NB4 (cell line): ENCODE measurements around the gene SLC2A14.
"Not testable (repeated sequence)": the region's sequence is repeated elsewhere in the genome, so short reads cannot be mapped to it uniquely, and the experiment has no call there.

ENCODE experiments used
- MYC ChIP-seq: IDR thresholded peaks from 2 replicates; pipeline ENCODE4 v1.6.1; 2011; ENCODE audit warnings: low read depth, low read length
- POLR2A ChIP-seq: IDR thresholded peaks from 2 replicates; pipeline ENCODE4 v1.6.1; 2011; ENCODE audit warnings: mild to moderate bottlenecking; ENCODE audit not compliant: insufficient read length; ENCODE audit errors: extremely low read depth
- TF ChIP-seq, protein P1 (sequence below): IDR thresholded peaks from one replicate; pipeline ENCODE4 v1.5.1; 2012; ENCODE audit warnings: low read depth, low read length

DNA sequence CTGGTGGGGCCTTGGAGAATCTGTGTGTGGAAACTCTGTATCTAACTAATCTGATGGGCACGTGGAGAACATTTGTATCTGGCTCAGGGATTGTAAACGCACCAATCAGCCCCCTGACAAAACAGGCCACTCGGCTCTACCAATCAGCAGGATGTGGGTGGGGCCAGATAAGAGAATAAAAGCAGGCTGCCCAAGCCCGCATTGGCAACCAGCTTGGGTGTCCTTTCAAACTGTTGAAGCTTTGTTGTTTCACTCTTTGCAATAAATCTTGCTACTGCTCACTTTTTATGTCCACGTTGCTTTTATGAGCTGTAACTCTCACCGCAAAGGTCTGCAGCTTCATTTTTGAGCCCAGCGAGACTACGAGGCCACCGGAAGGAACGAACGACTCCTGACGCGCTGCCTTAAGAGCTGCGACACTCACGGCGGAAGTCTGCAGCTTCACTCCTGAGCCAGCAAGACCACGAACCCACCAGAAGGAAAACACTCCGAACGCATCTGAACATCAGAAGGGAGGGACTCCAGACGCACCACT, 9.8 kb downstream of the SLC2A14 start:
- TF ChIP-seq, protein P1, sequence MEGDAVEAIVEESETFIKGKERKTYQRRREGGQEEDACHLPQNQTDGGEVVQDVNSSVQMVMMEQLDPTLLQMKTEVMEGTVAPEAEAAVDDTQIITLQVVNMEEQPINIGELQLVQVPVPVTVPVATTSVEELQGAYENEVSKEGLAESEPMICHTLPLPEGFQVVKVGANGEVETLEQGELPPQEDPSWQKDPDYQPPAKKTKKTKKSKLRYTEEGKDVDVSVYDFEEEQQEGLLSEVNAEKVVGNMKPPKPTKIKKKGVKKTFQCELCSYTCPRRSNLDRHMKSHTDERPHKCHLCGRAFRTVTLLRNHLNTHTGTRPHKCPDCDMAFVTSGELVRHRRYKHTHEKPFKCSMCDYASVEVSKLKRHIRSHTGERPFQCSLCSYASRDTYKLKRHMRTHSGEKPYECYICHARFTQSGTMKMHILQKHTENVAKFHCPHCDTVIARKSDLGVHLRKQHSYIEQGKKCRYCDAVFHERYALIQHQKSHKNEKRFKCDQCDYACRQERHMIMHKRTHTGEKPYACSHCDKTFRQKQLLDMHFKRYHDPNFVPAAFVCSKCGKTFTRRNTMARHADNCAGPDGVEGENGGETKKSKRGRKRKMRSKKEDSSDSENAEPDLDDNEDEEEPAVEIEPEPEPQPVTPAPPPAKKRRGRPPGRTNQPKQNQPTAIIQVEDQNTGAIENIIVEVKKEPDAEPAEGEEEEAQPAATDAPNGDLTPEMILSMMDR, result not testable (repeated sequence)
- TF ChIP-seq POLR2A, MYC: not testable (repeated sequence)
